ENCODE data around the gene SMS. TPM values are rescaled to one million over a fixed set of nuclear protein-coding genes. Genes with fewer than 3 reads are reported as not detected.

Gene SMS
- total RNA-seq, 1 experiment from 2014 or later, result 131 TPM

DNA sequence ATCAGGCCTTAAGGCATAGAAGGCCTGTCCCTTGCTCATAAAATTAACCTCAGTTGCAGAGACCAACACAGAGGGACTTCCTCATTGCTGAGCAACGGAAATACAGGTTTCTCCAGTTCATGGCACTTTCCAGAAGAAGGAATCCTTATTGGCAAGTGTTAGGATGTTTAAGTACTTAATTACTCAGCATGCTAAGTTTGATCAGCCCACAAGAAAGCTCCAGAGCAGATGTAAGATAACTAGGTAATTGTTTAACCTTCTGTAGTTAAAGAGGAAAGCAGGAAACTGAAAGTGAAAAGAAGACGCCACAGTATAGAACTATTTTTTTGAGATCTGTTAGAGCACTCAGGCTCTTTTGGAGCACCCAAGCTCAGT is 33.5 kb downstream of the SMS start:
- Histone ChIP-seq H3K4me3 (ENCODE audit: low read length) (no peak overlapping the region), H3K9ac (ENCODE audit: low read length) (no peak overlapping the region), H2AFZ (ENCODE audit: low read length) (no peak overlapping the region), H3K9me3 (ENCODE audit: low read length) (no peaks in the 10 kb centered on the region), H3K9me2 (replicated peaks; ENCODE audit: insufficient read depth, low read length) (no peaks in the 10 kb centered on the region), H3K4me2 (ENCODE audit: low read depth, low read length, poor library complexity, severe bottlenecking) (no peak overlapping the region), H3K36me3 (ENCODE audit: insufficient read depth, low read length) (peaks cover 8% of the 10 kb centered on the region; the same call in 1 of the 2 replicates), H3K79me2 (ENCODE audit: low read length) (peaks cover 1% of the 10 kb centered on the region; the same call in 1 of the 2 replicates), H4K20me1 (ENCODE audit: insufficient read depth, low read depth, low read length) (no peaks in the 10 kb centered on the region), H3K27me3 (ENCODE audit: low read length) (no peaks in the 10 kb centered on the region), H3K4me1 (ENCODE audit: low read length) (no peaks in the 10 kb centered on the region), H3K27ac (ENCODE audit: low read length) (no peak overlapping the region)
- DNase-seq, result no peak

DNA sequence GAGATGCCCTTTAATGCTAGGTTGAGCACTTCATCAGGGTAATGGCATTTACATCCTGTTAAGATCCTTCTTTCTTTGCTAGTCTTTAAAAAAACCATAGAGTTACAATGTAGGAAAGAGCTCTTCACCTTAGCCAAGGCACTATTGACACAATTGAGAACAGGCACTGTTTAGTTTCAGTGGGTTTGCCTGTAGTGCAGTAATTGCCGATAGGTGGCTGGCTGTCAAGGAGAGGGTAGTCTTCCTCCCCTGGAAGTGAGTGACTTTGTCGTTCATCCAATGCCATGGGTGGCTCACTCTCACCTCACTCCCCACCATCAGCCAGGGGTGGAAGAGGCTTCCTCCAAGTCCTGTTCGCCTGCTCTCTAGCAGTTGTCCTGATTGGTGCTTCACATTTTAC is 34.7 kb downstream of the SMS start:
- Histone ChIP-seq H3K27ac (ENCODE audit: low read length) (no peak overlapping the region), H3K79me2 (ENCODE audit: low read length) (no peaks in the 10 kb centered on the region; the same call in 1 of the 2 replicates), H3K9ac (ENCODE audit: low read length) (no peak overlapping the region), H3K36me3 (ENCODE audit: insufficient read depth, low read length) (peaks cover 8% of the 10 kb centered on the region; the same call in 1 of the 2 replicates), H3K4me3 (ENCODE audit: low read length) (no peak overlapping the region), H3K4me2 (ENCODE audit: low read depth, low read length, poor library complexity, severe bottlenecking) (no peak overlapping the region), H4K20me1 (ENCODE audit: insufficient read depth, low read depth, low read length) (no peaks in the 10 kb centered on the region), H3K9me2 (replicated peaks; ENCODE audit: insufficient read depth, low read length) (no peaks in the 10 kb centered on the region), H3K9me3 (ENCODE audit: low read length) (no peaks in the 10 kb centered on the region), H3K4me1 (ENCODE audit: low read length) (no peaks in the 10 kb centered on the region), H2AFZ (ENCODE audit: low read length) (no peak overlapping the region), H3K27me3 (ENCODE audit: low read length) (no peaks in the 10 kb centered on the region)
- DNase-seq, result no peak

- Histone ChIP-seq H3K4me2 (ENCODE audit: low read depth, low read length, poor library complexity, severe bottlenecking) (no peak overlapping the region), H4K20me1 (ENCODE audit: insufficient read depth, low read depth, low read length) (no peaks in the 10 kb centered on the region), H3K79me2 (ENCODE audit: low read length) (no peaks in the 10 kb centered on the region; the same call in 1 of the 2 replicates), H3K27ac (ENCODE audit: low read length) (no peak overlapping the region), H2AFZ (ENCODE audit: low read length) (no peak overlapping the region), H3K4me1 (ENCODE audit: low read length) (no peaks in the 10 kb centered on the region), H3K9me2 (replicated peaks; ENCODE audit: insufficient read depth, low read length) (no peaks in the 10 kb centered on the region), H3K36me3 (ENCODE audit: insufficient read depth, low read length) (peaks cover 8% of the 10 kb centered on the region; the same call in 1 of the 2 replicates), H3K9me3 (ENCODE audit: low read length) (no peaks in the 10 kb centered on the region), H3K27me3 (ENCODE audit: low read length) (no peaks in the 10 kb centered on the region), H3K4me3 (ENCODE audit: low read length) (no peak overlapping the region), H3K9ac (ENCODE audit: low read length) (no peak overlapping the region)
- DNase-seq, result no peak
Observed at GRCh38 chrX:21975812-21976211, 35.3 kb downstream of the SMS start.

DNA sequence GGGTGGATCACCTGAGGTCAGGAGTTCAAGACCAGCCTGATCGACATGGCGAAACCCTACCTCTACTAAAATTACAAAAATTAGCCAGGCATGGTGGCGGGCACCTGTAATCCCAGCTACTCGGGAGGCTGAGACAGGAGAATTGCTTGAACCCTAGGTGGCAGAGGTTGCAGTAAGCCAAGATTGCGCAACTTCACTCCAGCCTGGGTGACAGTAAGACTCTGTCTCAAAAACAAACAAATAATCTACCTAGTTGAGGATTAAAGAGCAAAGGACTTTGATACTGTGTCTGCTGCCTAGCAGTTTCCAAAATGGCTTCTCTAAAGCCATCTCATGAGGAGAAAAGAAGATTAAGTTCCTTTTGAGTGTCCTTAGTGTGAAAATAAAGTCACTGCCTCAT is 37.8 kb downstream of the SMS start:
- no peaks in the 10 kb centered on the region for H3K4me1 ChIP-seq (ENCODE audit: low read length)
- no peak overlapping the region for H3K4me2 ChIP-seq (ENCODE audit: low read depth, low read length, poor library complexity, severe bottlenecking)
- no peaks in the 10 kb centered on the region for H4K20me1 ChIP-seq (ENCODE audit: insufficient read depth, low read depth, low read length)
- H3K9me3 ChIP-seq (ENCODE audit: low read length), result no peaks in the 10 kb centered on the region
- H3K27me3 ChIP-seq (ENCODE audit: low read length), result no peaks in the 10 kb centered on the region
- H3K4me3 ChIP-seq (ENCODE audit: low read length), result no peak overlapping the region
- DNase-seq, result no peak
- no peak overlapping the region for H2AFZ ChIP-seq (ENCODE audit: low read length)
- H3K79me2 ChIP-seq (ENCODE audit: low read length), result no peaks in the 10 kb centered on the region
- no peak overlapping the region for H3K27ac ChIP-seq (ENCODE audit: low read length)
- peaks cover 8% of the 10 kb centered on the region; the same call in 1 of the 2 replicates for H3K36me3 ChIP-seq (ENCODE audit: insufficient read depth, low read length)
- no peak overlapping the region for H3K9ac ChIP-seq (ENCODE audit: low read length)
- no peaks in the 10 kb centered on the region for H3K9me2 ChIP-seq (replicated peaks; ENCODE audit: insufficient read depth, low read length)

DNA sequence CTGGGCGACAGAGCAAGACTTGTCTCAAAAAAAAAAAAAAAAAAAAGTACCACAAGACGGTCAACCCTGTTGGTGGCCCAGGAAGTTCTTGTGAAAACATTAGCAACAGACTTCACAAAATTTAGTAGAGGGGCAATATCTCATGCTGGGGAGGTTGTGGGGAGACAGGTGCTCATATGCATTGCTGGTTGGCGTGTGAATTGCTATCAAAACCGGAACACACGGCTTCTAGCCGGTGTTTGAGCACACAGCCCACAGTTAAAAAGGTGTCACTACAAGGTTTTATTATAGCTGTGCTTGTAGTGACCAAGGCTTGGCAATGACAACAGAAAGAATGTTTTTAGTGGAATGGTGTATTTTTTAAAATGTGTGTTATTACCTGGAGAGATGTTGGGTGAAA is 41.8 kb downstream of the SMS start:
- H3K27ac ChIP-seq (ENCODE audit: low read length), result no peak overlapping the region
- no peaks in the 10 kb centered on the region for H3K9me3 ChIP-seq (ENCODE audit: low read length)
- H4K20me1 ChIP-seq (ENCODE audit: insufficient read depth, low read depth, low read length), result no peaks in the 10 kb centered on the region
- no peak overlapping the region for H3K9ac ChIP-seq (ENCODE audit: low read length)
- no peaks in the 10 kb centered on the region for H3K4me1 ChIP-seq (ENCODE audit: low read length)
- H3K79me2 ChIP-seq (ENCODE audit: low read length), result peaks cover 3% of the 10 kb centered on the region; the same call in 1 of the 2 replicates
- H3K36me3 ChIP-seq (ENCODE audit: insufficient read depth, low read length), result peaks cover 11% of the 10 kb centered on the region; the same call in 1 of the 2 replicates
- H3K9me2 ChIP-seq (replicated peaks; ENCODE audit: insufficient read depth, low read length), result no peaks in the 10 kb centered on the region
- H3K4me2 ChIP-seq (ENCODE audit: low read depth, low read length, poor library complexity, severe bottlenecking), result no peak overlapping the region
- H2AFZ ChIP-seq (ENCODE audit: low read length), result no peak overlapping the region
- no peaks in the 10 kb centered on the region for H3K27me3 ChIP-seq (ENCODE audit: low read length)
- no peak for DNase-seq
- H3K4me3 ChIP-seq (ENCODE audit: low read length), result no peak overlapping the region

DNA sequence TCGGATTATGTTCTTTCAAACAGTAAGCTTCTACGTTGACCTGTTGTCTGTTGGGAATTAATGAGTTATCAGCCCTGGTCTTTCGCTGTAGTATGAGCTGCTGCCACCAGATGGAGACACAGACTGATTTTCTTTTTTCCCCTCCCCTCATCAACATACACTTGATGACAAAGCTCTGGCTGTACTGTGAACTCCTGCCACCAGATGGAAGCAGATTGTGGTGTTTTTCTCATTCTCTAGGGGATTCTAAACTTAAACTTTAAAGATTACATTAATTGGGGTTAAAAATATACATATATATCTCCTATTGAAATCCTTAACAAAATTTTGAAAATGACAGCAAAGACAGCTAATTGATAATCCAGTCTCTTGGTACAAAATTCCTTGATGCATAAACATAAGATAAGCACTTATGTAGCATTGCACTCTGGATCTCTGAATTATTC is 44.8 kb downstream of the SMS start:
- DNase-seq, result peak; percentile 93
- H3K27ac ChIP-seq (ENCODE audit: low read length), result no peak overlapping the region
- peaks cover 3% of the 10 kb centered on the region; the same call in 1 of the 2 replicates for H3K79me2 ChIP-seq (ENCODE audit: low read length)
- H3K9me3 ChIP-seq (ENCODE audit: low read length), result no peaks in the 10 kb centered on the region
- no peak overlapping the region for H3K4me3 ChIP-seq (ENCODE audit: low read length)
- H3K9ac ChIP-seq (ENCODE audit: low read length), result no peak overlapping the region
- H3K4me2 ChIP-seq (ENCODE audit: low read depth, low read length, poor library complexity, severe bottlenecking), result no peak overlapping the region
- no peaks in the 10 kb centered on the region for H4K20me1 ChIP-seq (ENCODE audit: insufficient read depth, low read depth, low read length)
- peaks cover 10% of the 10 kb centered on the region; the same call in 1 of the 2 replicates for H3K36me3 ChIP-seq (ENCODE audit: insufficient read depth, low read length)
- no peaks in the 10 kb centered on the region for H3K27me3 ChIP-seq (ENCODE audit: low read length)
- no peak overlapping the region for H2AFZ ChIP-seq (ENCODE audit: low read length)
- H3K9me2 ChIP-seq (replicated peaks; ENCODE audit: insufficient read depth, low read length), result no peaks in the 10 kb centered on the region
- H3K4me1 ChIP-seq (ENCODE audit: low read length), result no peaks in the 10 kb centered on the region

DNA sequence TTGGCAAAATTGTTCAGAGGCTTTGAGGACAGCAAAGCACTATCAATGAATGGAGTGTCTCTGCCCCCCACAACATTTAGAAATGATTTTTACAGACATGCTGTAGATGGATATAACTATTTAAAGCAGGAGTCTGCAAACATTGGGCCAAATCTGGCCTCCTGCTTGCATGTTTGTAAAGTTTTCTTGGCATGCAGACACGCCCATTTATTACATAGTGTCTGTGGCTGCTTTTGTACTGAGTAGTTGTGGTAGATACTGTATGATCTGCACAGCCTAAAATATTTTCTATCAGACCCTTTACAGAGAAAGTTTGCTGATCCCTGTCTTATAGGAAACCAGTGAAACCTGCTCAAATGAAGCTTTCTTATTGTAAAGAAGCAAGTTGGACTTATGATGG is 46.1 kb downstream of the SMS start:
- Histone ChIP-seq H3K4me1 (ENCODE audit: low read length) (no peaks in the 10 kb centered on the region), H2AFZ (ENCODE audit: low read length) (no peak overlapping the region), H3K4me3 (ENCODE audit: low read length) (no peak overlapping the region), H3K79me2 (ENCODE audit: low read length) (peaks cover 3% of the 10 kb centered on the region; the same call in 1 of the 2 replicates), H3K9me2 (replicated peaks; ENCODE audit: insufficient read depth, low read length) (no peaks in the 10 kb centered on the region), H4K20me1 (ENCODE audit: insufficient read depth, low read depth, low read length) (no peaks in the 10 kb centered on the region), H3K9me3 (ENCODE audit: low read length) (no peaks in the 10 kb centered on the region), H3K27me3 (ENCODE audit: low read length) (no peaks in the 10 kb centered on the region), H3K27ac (ENCODE audit: low read length) (no peak overlapping the region), H3K4me2 (ENCODE audit: low read depth, low read length, poor library complexity, severe bottlenecking) (no peak overlapping the region), H3K36me3 (ENCODE audit: insufficient read depth, low read length) (peaks cover 14% of the 10 kb centered on the region; the same call in 1 of the 2 replicates), H3K9ac (ENCODE audit: low read length) (no peak overlapping the region)
- no peak for DNase-seq

GRCh38 chrX:21989384-21989783 is 48.9 kb downstream of the SMS start:
- Histone ChIP-seq H3K9me2 (replicated peaks; ENCODE audit: insufficient read depth, low read length) (no peaks in the 10 kb centered on the region), H3K79me2 (ENCODE audit: low read length) (peaks cover 3% of the 10 kb centered on the region; the same call in 1 of the 2 replicates), H3K4me2 (ENCODE audit: low read depth, low read length, poor library complexity, severe bottlenecking) (no peak overlapping the region), H2AFZ (ENCODE audit: low read length) (no peak overlapping the region), H3K4me1 (ENCODE audit: low read length) (no peaks in the 10 kb centered on the region), H3K27ac (ENCODE audit: low read length) (no peak overlapping the region), H3K27me3 (ENCODE audit: low read length) (no peaks in the 10 kb centered on the region), H3K36me3 (ENCODE audit: insufficient read depth, low read length) (peaks cover 24% of the 10 kb centered on the region; the same call in 1 of the 2 replicates), H3K9ac (ENCODE audit: low read length) (no peak overlapping the region), H4K20me1 (ENCODE audit: insufficient read depth, low read depth, low read length) (no peaks in the 10 kb centered on the region), H3K9me3 (ENCODE audit: low read length) (no peaks in the 10 kb centered on the region), H3K4me3 (ENCODE audit: low read length) (no peak overlapping the region)
- DNase-seq, result peak; percentile 35
